HEK293T (cell line): Measurements from ENCODE around the gene ALDH16A1.

ENCODE experiments used
- CTCF ChIA-PET: fragments of 350-600 bp; formaldehyde crosslinking; extraction: SDS; loops from one replicate; lab custom pipeline; 2021; ENCODE audit warnings: antibody characterized with exemption, inconsistent platforms; lab: Yijun Ruan, JAX
- POLR2A ChIA-PET: fragments of 350-600 bp; formaldehyde crosslinking; extraction: SDS; loops from one replicate; lab custom pipeline; 2020; ENCODE audit warnings: antibody characterized with exemption, inconsistent platforms; lab: Yijun Ruan, JAX
- DNase-seq: peaks from one replicate; pipeline ENCODE4 v3.0.0; 2012; ENCODE audit warnings: mixed read lengths; ENCODE audit errors: extremely low spot score
- ARNT ChIP-seq: fragments of 450-650 bp; IDR thresholded peaks from 2 replicates; pipeline ENCODE4 v1.6.1; 2017; ENCODE audit warnings: mild to moderate bottlenecking
- BHLHE40 ChIP-seq: fragments of 450-650 bp; IDR thresholded peaks from 2 replicates; pipeline ENCODE4 v1.6.1; 2016; ENCODE audit warnings: mild to moderate bottlenecking, moderate library complexity, borderline replicate concordance
- CTBP1 ChIP-seq: fragments of 450-650 bp; IDR thresholded peaks from 2 replicates; pipeline ENCODE4 v1.6.1; 2016; ENCODE audit warnings: borderline replicate concordance
- ELF4 ChIP-seq: fragments of 450-650 bp; IDR thresholded peaks from 2 replicates; pipeline ENCODE4 v1.6.1; 2017; ENCODE audit warnings: antibody characterized with exemption
- FOXA1 ChIP-seq: fragments of 450-650 bp; IDR thresholded peaks from 2 replicates; pipeline ENCODE4 v1.6.1; 2016; ENCODE audit warnings: mild to moderate bottlenecking
- FOXK2 ChIP-seq: fragments of 450-650 bp; IDR thresholded peaks from 2 replicates; pipeline ENCODE4 v1.6.1; 2016; ENCODE audit warnings: mild to moderate bottlenecking
- FOXM1 ChIP-seq: fragments of 450-650 bp; IDR thresholded peaks from 2 replicates; pipeline ENCODE4 v1.6.1; 2017; ENCODE audit warnings: mild to moderate bottlenecking, borderline replicate concordance
- HDGF ChIP-seq: fragments of 450-650 bp; IDR thresholded peaks from 2 replicates; pipeline ENCODE4 v1.6.1; 2017; ENCODE audit warnings: antibody characterized with exemption, borderline replicate concordance
- L3MBTL2 ChIP-seq: fragments of 450-650 bp; conservative IDR thresholded peaks from 2 replicates; pipeline ENCODE4 v1.6.1; 2016; ENCODE audit warnings: mild to moderate bottlenecking
- LEF1 ChIP-seq: fragments of 450-650 bp; IDR thresholded peaks from 2 replicates; pipeline ENCODE4 v1.6.1; 2017; ENCODE audit warnings: mild to moderate bottlenecking, borderline replicate concordance
- NFRKB ChIP-seq: fragments of 450-650 bp; IDR thresholded peaks from 2 replicates; pipeline ENCODE4 v1.6.1; 2016; ENCODE audit warnings: mild to moderate bottlenecking, moderate library complexity
- PKNOX1 ChIP-seq: fragments of 450-650 bp; IDR thresholded peaks from 2 replicates; pipeline ENCODE4 v1.6.1; 2016
- SP1 ChIP-seq: fragments of 450-650 bp; IDR thresholded peaks from 2 replicates; pipeline ENCODE4 v1.6.1; 2017
- SUZ12 ChIP-seq: fragments of 450-650 bp; IDR thresholded peaks from 2 replicates; pipeline ENCODE4 v1.6.1; 2016; ENCODE audit warnings: mild to moderate bottlenecking
- TARDBP ChIP-seq: fragments of 450-650 bp; IDR thresholded peaks from 2 replicates; pipeline ENCODE4 v1.6.1; 2016
- ZNF384 ChIP-seq: fragments of 450-650 bp; IDR thresholded peaks from 2 replicates; pipeline ENCODE4 v1.6.1; 2016

ALDH16A1 gene

GRCh38 chr19:49415102-49415809 lies 37.8 kb upstream of the ALDH16A1 start:
- ChIA-PET CTCF (no interaction called here), POLR2A (no interaction called here)
- TF ChIP-seq TARDBP (no peak), HDGF (no peak), NFRKB (no peak), FOXA1 (no peak)
- no peak for DNase-seq

DNA sequence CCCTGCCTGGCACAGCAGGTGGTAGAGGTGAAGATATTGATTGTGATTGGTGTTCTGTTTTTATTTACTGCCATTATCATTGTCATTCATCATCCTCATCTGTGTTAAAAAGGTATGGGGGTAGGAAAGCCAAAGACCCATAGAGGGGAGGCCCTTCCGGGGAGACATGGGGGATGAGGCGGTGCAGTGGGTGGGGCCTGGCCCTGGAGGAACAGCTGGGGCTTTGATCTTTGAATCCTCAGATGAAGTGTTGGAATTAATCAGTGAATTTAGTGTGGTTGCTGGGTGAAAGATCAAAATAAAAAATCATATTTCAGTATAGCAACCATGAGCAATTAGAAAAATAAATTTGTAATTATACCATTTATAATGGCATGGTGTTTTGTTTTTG lies 37.2 kb upstream of the ALDH16A1 start:
- no peak for DNase-seq
- TF ChIP-seq CTBP1 (no peak), ZNF384 (no peak), FOXK2 (no peak), TARDBP (no peak), PKNOX1 (no peak), LEF1 (no peak), HDGF (no peak), NFRKB (no peak), FOXM1 (no peak), ARNT (no peak), SP1 (no peak), BHLHE40 (no peak), ELF4 (no peak), L3MBTL2 (no peak), SUZ12 (no peak), FOXA1 (no peak)
- ChIA-PET POLR2A (no interaction called here), CTCF (no interaction called here)

GRCh38 chr19:49417088-49417487 lies 35.9 kb upstream of the ALDH16A1 start:
- no peak for DNase-seq
- CTCF ChIA-PET = interaction anchor here (1.3 kb wide), 1 partner anchor 26 kb away, joined by 4 read pairs; no protein-coding TSS in a partner anchor
- POLR2A ChIA-PET = interaction anchor here (1.1 kb wide), 1 partner anchor 36 kb away, joined by 5 read pairs; the partner anchor contains the start of gene ALDH16A1
- TF ChIP-seq SUZ12 (no peak), ELF4 (no peak), ARNT (no peak)

- TF ChIP-seq LEF1 (no peak), CTBP1 (no peak), NFRKB (no peak), HDGF (no peak), ZNF384 (no peak), FOXM1 (no peak), FOXK2 (no peak), SUZ12 (no peak), FOXA1 (no peak), SP1 (no peak), TARDBP (no peak), L3MBTL2 (no peak), ARNT (no peak), PKNOX1 (no peak), BHLHE40 (no peak), ELF4 (no peak)
- CTCF ChIA-PET = interaction anchor here (0.8 kb wide), 1 partner anchor 9 kb away, joined by 3 read pairs; no protein-coding TSS in a partner anchor
- POLR2A ChIA-PET = no interaction called here
- DNase-seq = no peak
Measured at GRCh38 chr19:49418511-49418910, 34.5 kb upstream of the ALDH16A1 start.

DNA sequence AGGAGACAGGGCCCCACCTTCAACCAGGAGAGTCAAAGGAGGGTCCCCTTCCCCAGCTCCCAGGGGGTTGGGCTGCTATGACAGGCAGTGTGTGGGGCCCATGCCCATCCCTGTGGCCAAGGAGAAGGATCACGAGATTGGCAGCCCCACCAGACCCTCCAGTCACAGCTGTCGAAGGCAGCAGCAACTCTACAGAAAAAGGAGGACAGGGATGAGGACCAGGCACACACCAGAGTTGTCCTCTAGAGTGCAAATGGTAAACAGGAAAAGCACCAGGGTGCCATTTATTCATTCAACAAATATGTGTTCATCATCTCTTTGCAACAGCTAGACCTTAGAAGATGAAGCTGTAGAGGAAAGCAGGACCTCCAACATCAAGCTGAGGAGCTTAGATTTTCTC lies 33.9 kb upstream of the ALDH16A1 start:
- no peak for DNase-seq
- TF ChIP-seq LEF1 = no peak
- no peak for TF ChIP-seq SP1
- no peak for TF ChIP-seq PKNOX1
- ChIA-PET CTCF (interaction anchor here (0.8 kb wide), 2 partner anchors 10 to 27 kb away, joined by 3 to 4 read pairs; no protein-coding TSS in a partner anchor), POLR2A (no interaction called here)

DNA sequence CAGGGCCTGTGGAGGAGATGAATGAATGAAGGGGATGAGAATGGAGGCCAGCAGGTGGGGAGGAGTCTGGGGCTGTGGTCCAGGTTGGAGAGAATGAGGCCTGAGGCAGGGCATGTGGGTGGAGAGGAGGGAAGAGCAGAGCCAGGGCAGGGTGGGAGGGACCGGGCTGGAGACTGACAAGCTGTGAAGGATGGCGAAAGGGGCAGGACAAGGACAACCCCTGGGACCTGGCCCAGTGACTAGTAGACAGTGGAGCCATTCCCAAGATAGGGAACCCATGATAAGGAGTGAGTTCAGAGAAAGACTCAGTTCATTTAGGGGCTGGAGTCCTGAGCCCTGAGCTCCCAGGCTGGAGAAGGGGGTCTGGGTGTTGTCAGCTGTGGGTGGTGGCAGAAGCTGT lies 32.8 kb upstream of the ALDH16A1 start:
- TF ChIP-seq SUZ12 (no peak), CTBP1 (no peak), FOXM1 (no peak), SP1 (no peak), HDGF (no peak), ZNF384 (no peak), L3MBTL2 (no peak), LEF1 (no peak), TARDBP (no peak), ARNT (no peak), NFRKB (no peak), PKNOX1 (no peak), BHLHE40 (no peak), FOXK2 (no peak), FOXA1 (no peak)
- CTCF ChIA-PET = interaction anchor here (0.8 kb wide), 1 partner anchor 28 kb away, joined by 4 read pairs; no protein-coding TSS in a partner anchor
- no peak for DNase-seq
- POLR2A ChIA-PET = no interaction called here
